HCT116 (cell line): Measurements from ENCODE around the gene POMGNT2.

Experiments used
- CBX3 ChIP-seq: IDR thresholded peaks from 2 replicates; pipeline ENCODE4 v1.6.1; 2012; ENCODE audit warnings: low read depth
- EGR1 ChIP-seq: IDR thresholded peaks from 2 replicates; pipeline ENCODE4 v1.6.1; 2012; ENCODE audit warnings: low read depth
- TCF7L2 ChIP-seq: IDR thresholded peaks from 2 replicates; pipeline ENCODE4 v1.7.0; 2011; ENCODE audit warnings: borderline replicate concordance, inconsistent platforms; ENCODE audit not compliant: insufficient read depth, insufficient read length; ENCODE audit errors: extremely low read depth
- TF ChIP-seq, protein P1 (sequence below), 3 experiments: fragments of 200-600 bp in 1 of 3; sonication (generic) in 1 of 3; IDR thresholded peaks in 2 of 3; conservative IDR thresholded peaks in 1 of 3; 2 replicates each; pipeline ENCODE4 v1.5.1; 2012 to 2017; ENCODE audit warnings: low read depth in 2 of 3, low read length in 2 of 3, antibody characterized with exemption in 1 of 3, borderline replicate concordance in 1 of 3, control low read depth in 1 of 3, mild to moderate bottlenecking in 1 of 3, mixed read lengths in 1 of 3, mixed run types in 1 of 3, moderate library complexity in 1 of 3; ENCODE audit not compliant: insufficient read depth in 1 of 3

DNA sequence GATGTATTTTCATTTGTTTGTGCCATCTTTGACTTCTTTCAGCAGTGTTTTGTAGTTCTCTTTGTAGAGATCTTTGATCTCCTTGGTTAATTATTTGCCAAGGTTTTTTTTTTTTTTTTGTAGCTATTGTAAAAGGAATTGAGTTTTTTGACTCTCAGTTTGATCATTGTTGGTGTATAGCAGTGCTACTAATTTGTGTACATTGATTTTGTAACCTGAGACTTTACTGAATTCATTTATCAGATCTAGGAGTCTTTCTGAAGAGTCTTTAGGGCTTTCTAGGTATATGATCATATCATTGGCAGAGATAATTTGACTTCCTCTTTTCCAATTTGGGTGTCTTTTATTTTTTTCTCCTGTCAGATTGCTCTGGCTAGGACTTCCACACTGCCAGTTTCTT is 42.2 kb upstream of the POMGNT2 start:
- TF ChIP-seq, protein P1, sequence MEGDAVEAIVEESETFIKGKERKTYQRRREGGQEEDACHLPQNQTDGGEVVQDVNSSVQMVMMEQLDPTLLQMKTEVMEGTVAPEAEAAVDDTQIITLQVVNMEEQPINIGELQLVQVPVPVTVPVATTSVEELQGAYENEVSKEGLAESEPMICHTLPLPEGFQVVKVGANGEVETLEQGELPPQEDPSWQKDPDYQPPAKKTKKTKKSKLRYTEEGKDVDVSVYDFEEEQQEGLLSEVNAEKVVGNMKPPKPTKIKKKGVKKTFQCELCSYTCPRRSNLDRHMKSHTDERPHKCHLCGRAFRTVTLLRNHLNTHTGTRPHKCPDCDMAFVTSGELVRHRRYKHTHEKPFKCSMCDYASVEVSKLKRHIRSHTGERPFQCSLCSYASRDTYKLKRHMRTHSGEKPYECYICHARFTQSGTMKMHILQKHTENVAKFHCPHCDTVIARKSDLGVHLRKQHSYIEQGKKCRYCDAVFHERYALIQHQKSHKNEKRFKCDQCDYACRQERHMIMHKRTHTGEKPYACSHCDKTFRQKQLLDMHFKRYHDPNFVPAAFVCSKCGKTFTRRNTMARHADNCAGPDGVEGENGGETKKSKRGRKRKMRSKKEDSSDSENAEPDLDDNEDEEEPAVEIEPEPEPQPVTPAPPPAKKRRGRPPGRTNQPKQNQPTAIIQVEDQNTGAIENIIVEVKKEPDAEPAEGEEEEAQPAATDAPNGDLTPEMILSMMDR (IDR thresholded peaks at IDR 0.05 in 2 of 3, conservative IDR thresholded peaks at IDR 0.05 in 1 of 3; ENCODE audit: borderline replicate concordance in 1 of 3, insufficient read depth in 1 of 3, low read depth in 2 of 3, low read length in 2 of 3): no peak
- no peak for TF ChIP-seq CBX3
- TF ChIP-seq TCF7L2: no peak
- TF ChIP-seq EGR1: no peak
